NCI-H345 (cell line): ENCODE measurements around the gene CACNA1B.
A peak's percentile ranks its signal among the peaks of the same experiment; 100 is the strongest.

ENCODE experiments used
- DNase-seq: peaks from one replicate; lab custom pipeline; 2025; lab: John Stamatoyannopoulos, UW

CACNA1B gene

DNA sequence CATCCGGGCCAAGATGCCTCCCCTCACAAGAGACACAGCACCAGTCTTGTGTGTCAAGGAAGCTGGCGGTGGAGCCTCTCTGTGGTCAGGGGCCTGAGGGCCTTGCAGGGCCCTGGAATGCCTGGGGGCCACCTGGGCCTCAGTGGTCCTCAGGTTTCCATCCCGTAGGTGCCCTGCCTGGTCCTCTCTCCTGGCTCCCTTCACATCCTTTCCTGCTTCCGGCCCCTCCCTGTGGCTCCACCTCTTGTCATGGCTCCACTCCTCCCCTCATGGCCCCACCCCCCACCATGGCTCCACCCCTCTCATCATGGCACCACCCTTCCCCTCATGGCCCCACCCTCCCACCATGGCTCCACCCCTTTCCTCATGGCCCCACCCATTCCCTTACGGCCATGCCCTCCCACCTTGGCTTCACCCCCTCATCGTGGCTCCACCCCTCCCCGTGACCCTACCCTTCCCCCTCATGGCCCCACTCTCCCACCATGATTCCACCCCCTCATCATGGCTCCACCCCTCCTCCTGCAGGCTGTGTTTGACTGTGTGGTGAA lies 175.8 kb downstream of the CACNA1B start:
- DNase-seq = peak; percentile 5

GRCh38 chr9:138053996-138054752 lies 176.6 kb downstream of the CACNA1B start:
- no peak for DNase-seq

- DNase-seq = no peak
Measured at GRCh38 chr9:138057726-138058125, 180.1 kb downstream of the CACNA1B start.

DNA sequence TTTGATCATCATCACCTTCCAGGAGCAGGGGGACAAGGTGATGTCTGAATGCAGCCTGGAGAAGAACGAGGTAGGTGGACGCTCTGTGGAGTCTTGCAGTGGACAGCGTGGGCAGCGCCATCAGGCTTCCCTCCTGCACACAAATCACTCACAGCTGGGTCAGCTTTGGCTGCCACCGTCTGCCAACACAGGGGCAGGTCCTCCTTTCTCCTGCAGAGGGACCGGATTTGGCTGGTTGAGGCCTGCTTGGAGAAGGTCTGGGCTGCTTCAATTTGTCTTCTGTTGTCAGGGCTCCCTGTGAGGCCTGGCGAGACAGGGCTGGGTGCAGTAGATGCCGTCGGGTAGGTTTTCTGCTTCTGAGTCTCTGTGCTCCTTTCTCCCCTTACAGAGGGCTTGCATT lies 180.6 kb downstream of the CACNA1B start:
- no peak for DNase-seq

DNA sequence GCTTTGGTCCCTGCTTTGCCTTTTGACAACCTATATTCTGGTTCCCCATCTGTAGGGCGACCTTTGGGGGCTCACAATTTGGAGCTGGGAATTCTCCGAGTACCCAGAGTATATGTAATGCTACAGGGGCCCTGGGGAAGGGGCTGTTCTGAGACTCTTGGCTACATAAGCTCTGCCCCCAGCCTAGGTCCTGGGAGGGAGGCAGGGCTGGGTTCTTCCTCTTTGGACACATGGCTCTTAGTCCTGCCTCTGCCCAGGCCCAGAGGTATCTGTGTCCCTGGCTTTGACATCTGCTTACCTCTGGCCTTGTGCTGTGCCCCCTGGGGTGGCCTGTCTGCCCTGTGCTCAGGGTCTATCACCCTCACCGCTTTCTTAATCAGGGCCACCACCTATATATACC lies 181.6 kb downstream of the CACNA1B start:
- no peak for DNase-seq

- DNase-seq = no peak
Measured at GRCh38 chr9:138060365-138060764, 182.8 kb downstream of the CACNA1B start.

DNA sequence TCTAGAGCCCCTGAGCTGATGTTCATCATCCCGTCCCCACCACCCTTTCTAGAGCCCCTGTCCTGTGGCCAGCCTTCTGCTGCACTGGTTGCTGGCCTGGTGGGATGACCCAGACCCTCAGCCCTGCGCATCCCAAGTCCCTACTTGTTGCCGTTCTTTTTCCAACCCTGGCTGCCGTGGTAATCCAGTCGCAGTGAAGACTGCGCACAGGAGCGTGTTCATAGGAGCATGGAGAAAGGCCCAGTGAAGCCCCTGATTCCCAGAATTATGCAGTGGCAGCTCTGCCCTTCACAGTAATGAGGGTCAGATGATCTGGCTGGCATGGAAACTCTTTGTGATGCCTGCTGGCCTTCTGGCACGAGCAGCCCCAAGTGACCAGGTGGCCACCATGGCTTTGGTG lies 183.3 kb downstream of the CACNA1B start:
- DNase-seq = no peak

DNA sequence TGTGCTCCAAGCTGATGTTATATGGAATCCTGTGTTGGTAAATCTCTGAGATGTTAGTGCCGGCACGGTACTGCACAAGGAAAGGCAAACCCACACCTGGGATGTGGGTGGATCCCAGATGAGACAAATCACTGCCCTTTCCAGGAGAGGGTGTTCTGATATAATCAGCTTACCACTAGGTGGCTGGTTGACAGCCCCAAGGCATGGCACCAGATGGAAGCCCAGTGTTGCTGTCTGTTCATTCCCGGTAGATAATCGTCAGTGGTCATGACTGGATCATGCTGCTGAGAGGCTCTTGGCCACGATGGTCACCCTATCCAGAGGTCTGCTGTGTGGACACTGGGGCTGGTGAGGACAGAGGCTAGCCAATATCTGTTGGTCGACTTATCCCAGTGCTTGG lies 184.0 kb downstream of the CACNA1B start:
- no peak for DNase-seq

DNA sequence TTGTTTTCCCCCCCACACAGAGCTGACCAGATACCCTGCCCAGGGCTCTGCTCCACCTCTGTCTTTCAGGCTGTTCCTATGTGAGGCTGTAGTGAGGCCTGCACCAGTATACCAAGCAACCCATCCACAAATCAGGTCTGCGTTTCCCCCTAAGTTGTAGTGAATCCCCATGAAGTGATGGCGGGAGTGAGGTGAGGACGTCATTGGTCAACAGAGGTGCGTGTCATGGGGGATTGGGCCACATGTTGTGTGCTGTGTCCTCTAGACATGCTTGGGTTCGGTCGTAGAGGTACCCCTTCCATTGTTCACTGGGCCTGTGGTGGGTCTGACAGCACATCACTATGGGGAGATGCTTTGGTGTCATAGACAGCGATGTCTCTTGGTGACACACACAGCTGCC lies 184.6 kb downstream of the CACNA1B start:
- DNase-seq = no peak

- no peak for DNase-seq
Measured at GRCh38 chr9:138063033-138063432, 185.5 kb downstream of the CACNA1B start.

- DNase-seq = no peak
Measured at GRCh38 chr9:138063785-138064184, 186.2 kb downstream of the CACNA1B start.

DNA sequence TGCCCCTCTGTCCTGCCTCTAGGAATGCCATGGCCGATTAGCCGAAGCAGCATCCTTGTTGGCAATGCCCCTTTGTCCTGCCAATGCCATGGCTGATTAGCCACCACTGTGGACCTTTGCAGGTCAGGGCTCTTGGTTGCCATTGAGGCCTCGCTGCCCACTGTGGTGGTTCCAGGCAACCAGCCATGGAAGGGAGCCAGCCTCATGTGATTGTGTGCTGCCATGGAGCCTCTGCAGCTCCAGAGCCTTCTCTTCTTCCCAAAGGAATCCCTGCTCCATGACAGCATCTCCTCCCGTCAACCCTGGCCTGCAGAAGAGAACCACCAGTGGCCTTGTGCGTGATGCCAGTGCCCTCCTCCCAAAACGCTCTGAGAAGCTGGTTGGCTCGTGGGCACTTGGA lies 187.0 kb downstream of the CACNA1B start:
- no peak for DNase-seq

- DNase-seq = no peak
Measured at GRCh38 chr9:138065287-138065686, 187.7 kb downstream of the CACNA1B start.

GRCh38 chr9:138066049-138066448 lies 188.5 kb downstream of the CACNA1B start:
- DNase-seq = no peak

DNA sequence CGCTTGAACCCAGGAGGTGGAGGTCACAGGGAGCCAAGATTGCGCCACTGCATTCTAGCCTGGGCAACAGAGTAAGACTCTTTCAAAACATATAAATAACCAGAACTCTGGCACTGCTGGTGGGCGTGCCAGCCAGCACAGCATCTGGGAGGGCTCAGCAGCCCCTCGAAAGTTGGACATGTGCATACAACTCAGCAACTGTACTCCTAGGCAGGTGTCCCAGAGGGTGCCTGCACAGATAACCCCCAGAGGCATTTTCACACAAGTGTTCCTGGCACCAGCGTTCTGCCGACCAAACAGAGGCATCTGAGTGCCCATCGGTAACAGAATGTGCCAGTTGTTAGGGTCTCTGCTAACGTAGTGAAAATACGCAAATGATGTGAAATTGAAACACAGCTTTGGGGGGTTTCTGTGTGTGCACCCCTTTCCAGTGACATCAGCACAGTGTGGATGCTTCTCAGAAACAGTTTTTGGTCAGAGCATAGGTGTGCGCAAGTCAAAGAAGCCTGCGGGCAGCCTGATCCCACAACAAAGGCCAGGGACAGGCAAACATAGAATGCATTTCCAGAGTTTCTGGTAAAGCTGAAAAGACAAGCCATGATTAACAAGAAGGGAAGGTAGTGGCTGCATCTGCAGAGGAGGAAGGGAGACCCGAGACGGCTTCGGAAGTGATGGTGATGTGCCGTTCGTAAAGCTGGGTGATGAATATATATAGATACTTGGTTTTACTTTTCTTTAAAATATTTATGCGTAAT lies 190.2 kb downstream of the CACNA1B start:
- DNase-seq = no peak

GRCh38 chr9:138068601-138069035 lies 191.0 kb downstream of the CACNA1B start:
- no peak for DNase-seq

DNA sequence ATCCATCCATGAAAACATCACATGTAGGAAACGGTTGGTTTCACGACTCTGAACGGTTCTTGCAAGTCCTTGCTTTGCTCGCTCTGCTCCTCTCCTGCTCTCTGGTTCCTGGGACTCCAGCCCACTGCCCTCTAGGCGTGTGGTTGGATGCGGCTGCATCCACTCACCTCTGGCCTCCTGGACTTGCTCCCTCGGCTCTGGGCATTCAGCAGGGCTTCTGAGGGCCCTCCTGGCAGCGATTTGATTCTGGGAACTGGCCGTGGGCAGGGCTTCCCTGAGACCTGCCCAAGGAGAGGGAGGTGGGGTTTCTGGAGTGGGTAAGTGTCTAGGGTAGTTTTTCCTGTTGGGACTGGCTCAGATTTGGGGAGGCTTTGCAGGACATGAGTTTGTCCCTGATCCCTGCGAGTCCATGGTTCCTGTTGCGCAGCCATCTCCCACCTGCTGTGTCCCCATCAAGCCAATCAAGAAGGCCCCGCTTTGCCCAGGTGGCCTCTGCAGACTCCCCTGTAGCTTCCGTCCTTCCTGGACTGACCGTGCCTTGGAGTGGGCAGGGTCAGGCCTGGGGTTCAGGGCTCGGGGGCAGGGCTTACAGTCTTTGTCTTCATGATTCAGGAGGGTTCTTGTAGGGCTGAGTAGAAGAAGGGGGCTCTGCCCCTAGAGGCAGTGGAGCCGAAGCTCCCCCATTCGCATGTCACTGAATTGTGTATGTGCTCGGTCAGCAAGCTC lies 192.3 kb downstream of the CACNA1B start:
- no peak for DNase-seq

- DNase-seq = no peak
Measured at GRCh38 chr9:138070815-138071214, 193.2 kb downstream of the CACNA1B start.

DNA sequence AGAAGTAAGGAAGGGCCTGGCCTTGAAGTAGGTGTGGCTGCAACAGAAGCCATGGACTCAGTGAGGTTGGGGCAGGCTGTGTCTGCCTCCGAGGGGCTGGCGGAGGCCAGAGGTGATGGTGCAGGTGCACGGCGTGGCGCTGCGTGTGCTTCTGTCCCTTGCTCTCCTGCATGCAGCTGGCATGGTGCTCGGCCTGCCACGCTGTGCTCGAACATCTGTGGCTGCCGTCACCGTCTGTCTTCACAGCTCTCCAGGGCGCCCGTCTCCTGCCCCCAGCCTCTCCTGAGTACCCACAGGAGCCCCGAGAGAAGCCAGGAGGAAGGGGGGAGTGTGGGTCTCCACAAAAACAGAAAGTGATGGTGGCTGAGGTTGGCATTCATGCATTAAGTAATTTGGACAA lies 193.7 kb downstream of the CACNA1B start:
- no peak for DNase-seq

DNA sequence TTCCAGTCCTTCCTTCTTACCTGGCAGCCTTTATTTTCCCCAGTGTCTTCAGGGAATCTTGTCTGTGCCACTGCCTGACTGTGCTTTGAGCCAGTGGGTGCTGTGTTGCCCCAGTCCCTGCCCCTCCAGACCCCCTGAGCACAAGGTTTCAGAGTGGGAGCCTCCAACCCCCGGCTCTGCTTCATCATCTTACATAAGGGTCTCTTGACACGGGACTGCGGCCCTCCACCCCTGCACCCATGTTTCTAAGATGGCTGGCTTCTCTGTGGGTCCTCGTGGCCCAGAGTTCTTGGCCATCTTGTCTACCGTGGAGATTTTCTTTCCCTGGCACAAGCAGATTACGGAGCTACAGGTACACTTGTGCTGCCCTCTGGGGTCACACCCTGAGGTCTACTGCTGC lies 194.1 kb downstream of the CACNA1B start:
- no peak for DNase-seq

- no peak for DNase-seq
Measured at GRCh38 chr9:138072161-138072842, 194.7 kb downstream of the CACNA1B start.

DNA sequence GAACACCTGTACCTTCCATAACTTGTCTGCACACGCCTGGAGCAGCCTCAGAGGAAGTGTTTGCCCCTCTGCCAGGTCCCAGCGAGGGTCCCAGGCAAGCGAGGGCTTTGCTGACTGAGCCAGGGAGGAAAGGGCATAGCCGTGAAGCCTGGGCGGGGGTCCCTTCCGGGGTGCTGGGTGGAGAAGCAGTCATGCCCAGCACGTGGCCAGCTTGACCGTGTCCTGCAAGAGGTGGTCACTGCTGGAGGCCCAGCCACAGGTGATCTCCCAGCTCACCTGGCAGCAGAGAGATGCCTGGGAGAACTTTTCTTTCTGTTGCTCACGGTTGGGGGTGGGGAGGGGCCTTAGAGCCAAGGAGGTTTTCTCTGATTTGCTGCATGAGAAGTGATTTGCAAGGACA lies 195.3 kb downstream of the CACNA1B start:
- no peak for DNase-seq
